ENCODE data around the gene FGFBP3. TPM values are rescaled to one million over a fixed set of nuclear protein-coding genes. Genes with fewer than 3 reads are reported as not detected.
A peak's percentile ranks its signal among the peaks of the same experiment; 100 is the strongest.
"Not testable (repeated sequence)": the region's sequence is repeated elsewhere in the genome, so short reads cannot be mapped to it uniquely, and the experiment has no call there.

Gene FGFBP3
- polyA plus RNA-seq, 3 donors = 0.30 to 0.45 (median 0.32) TPM

- peaks cover 18% of the 10 kb centered on the region for H3K4me1 Mint-ChIP-seq
- H3K9me3 Mint-ChIP-seq = peaks cover 0 to 6% (median 4%) of the 10 kb centered on the region in 7 donors
- no peaks in the 10 kb centered on the region for H3K36me3 Mint-ChIP-seq
- no peak for DNase-seq
- intact Hi-C loops (cut with micrococcal nuclease) = no loop called here
- 86% methylated on average over 1 of the region's 3 CpGs for WGBS (ENCODE audit: insufficient coverage)
- TF ChIP-seq CTCF (IDR thresholded peaks at IDR 0.05) = no peak
- Histone ChIP-seq H3K27me3 (ENCODE audit: control insufficient read depth in 2 of 2, insufficient read depth in 2 of 2, low read length in 2 of 2) (no peaks in the 10 kb centered on the region), H3K4me3 (replicated peaks in 1 of 3; ENCODE audit: low read depth in 2 of 3, low read length in 3 of 3) (no peak overlapping the region), H3K9me3 (replicated peaks in 1 of 2; ENCODE audit: control insufficient read depth in 1 of 2, insufficient read depth in 1 of 2, low read length in 2 of 2) (no peaks in the 10 kb centered on the region), H3K9ac (ENCODE audit: insufficient read depth, low read length, poor library complexity, severe bottlenecking) (no peak overlapping the region), H4K20me1 (ENCODE audit: insufficient read depth, low read length) (no peaks in the 10 kb centered on the region), H3K4me1 (ENCODE audit: control insufficient read depth in 1 of 2, insufficient read depth in 2 of 2, low read length in 2 of 2) (peaks cover 10 to 14% of the 10 kb centered on the region in 2 donors), H3K4me2 (replicated peaks; ENCODE audit: extremely low read depth, low read length, poor library complexity, severe bottlenecking) (no peak overlapping the region), H3K27ac (ENCODE audit: low read depth in 1 of 2, low read length in 2 of 2) (no peak overlapping the region), H3K36me3 (replicated peaks in 1 of 2; ENCODE audit: control insufficient read depth in 1 of 2, insufficient read depth in 2 of 2, low read length in 2 of 2) (no peaks in the 10 kb centered on the region), H2AFZ (ENCODE audit: insufficient read depth, low read depth, low read length, poor library complexity, severe bottlenecking) (no peak overlapping the region), H3K79me2 (ENCODE audit: insufficient read depth, low read length) (no peaks in the 10 kb centered on the region)
- no peaks in the 10 kb centered on the region for H3K27me3 Mint-ChIP-seq (ENCODE audit: low read depth in 3 of 3)
- H3K27ac Mint-ChIP-seq = no peak overlapping the region
- H3K4me3 Mint-ChIP-seq = no peak overlapping the region
These were observed 13.0 kb downstream of the FGFBP3 start for GRCh38 chr10:91896212-91896756.

- H3K9me3 Mint-ChIP-seq; H4K20me1 ChIP-seq (ENCODE audit: insufficient read depth, low read length); H3K27me3 ChIP-seq (ENCODE audit: control insufficient read depth in 2 of 2, insufficient read depth in 2 of 2, low read length in 2 of 2); H3K4me1 ChIP-seq (ENCODE audit: control insufficient read depth in 1 of 2, insufficient read depth in 2 of 2, low read length in 2 of 2); H3K27me3 Mint-ChIP-seq (ENCODE audit: low read depth in 3 of 3); H3K79me2 ChIP-seq (ENCODE audit: insufficient read depth, low read length); H3K9me3 ChIP-seq (replicated peaks in 1 of 2; ENCODE audit: control insufficient read depth in 1 of 2, insufficient read depth in 1 of 2, low read length in 2 of 2); H3K36me3 ChIP-seq (replicated peaks in 1 of 2; ENCODE audit: control insufficient read depth in 1 of 2, insufficient read depth in 2 of 2, low read length in 2 of 2); H3K9ac ChIP-seq (ENCODE audit: insufficient read depth, low read length, poor library complexity, severe bottlenecking); H3K36me3 Mint-ChIP-seq; H3K4me1 Mint-ChIP-seq; intact Hi-C loops (cut with micrococcal nuclease): not testable (repeated sequence)
- Mint-ChIP-seq H3K27ac (peak overlapping the region; percentile 23 to 75 (median 48)), H3K4me3 (peak overlapping the region; percentile 28 to 75)
- Histone ChIP-seq H3K27ac (ENCODE audit: low read depth in 1 of 2, low read length in 2 of 2) (peak overlapping the region in 1 of 2 donors; percentile 31), H3K4me3 (replicated peaks in 1 of 3; ENCODE audit: low read depth in 2 of 3, low read length in 3 of 3) (peak overlapping the region in 1 of 3 experiments; percentile 43), H2AFZ (ENCODE audit: insufficient read depth, low read depth, low read length, poor library complexity, severe bottlenecking) (peak overlapping the region; percentile 59), H3K4me2 (replicated peaks; ENCODE audit: extremely low read depth, low read length, poor library complexity, severe bottlenecking) (peak overlapping the region; percentile 36)
- DNase-seq = peak in 2 of 3 donors; percentile 37 to 53
- 61% methylated on average over 3 of the region's 14 CpGs for WGBS (ENCODE audit: insufficient coverage)
These were observed 15.0 kb downstream of the FGFBP3 start for GRCh38 chr10:91894261-91894685.

All from CD14-positive monocyte (primary cell).